CD4-positive, alpha-beta T cell treated with Interleukin-15 for 4 hours (primary cell): ENCODE data around the gene VPS45.

Experiments used
- DNase-seq: peaks from one replicate; pipeline ENCODE4 v3.0.0-alpha.2; 2020; ENCODE audit warnings: low spot score

VPS45 gene

DNA sequence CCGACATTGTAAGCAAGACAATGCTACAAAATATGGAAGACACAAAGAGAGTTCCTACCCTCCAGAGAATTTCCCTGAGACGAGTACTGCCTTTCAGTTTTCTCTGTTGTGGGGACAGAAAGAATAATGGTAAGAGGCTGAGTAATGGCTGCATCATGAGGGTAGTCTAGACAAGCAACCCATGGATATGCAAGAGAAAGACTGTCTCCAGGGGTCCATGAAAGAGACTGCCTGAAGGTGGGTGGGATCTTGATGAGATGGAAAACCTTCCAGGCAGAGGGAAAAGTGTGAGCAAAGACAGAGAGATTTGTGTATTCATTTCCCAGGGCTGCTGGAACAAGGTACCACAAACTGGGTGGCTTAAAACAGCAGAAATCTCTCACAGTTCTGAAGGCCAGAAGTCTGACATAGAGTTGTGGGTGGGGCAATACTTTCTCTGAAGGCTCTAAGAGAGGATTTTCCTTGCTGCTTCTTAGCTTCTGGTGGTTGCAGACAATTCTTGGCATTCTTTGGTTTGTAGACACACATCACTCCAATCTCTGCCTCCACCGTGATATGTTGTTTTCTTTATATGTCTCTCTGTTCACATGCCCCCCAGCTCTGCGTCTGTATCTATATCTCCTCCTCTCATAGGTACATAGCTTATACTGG is 126.9 kb downstream of the VPS45 start:
- no peak for DNase-seq
